GM18858 (cell line): Measurements from ENCODE around the gene PADI1.

Source experiments
- ATAC-seq: cut with Tn5 transposase; IDR thresholded peaks from one replicate; pipeline ENCODE4 v1.9.1; 2021; ENCODE audit not compliant: unreplicated experiment

Gene PADI1

GRCh38 chr1:17214876-17215544 is 10.1 kb downstream of the PADI1 start:
- ATAC-seq: no peak

- ATAC-seq: no peak
These were observed 10.6 kb downstream of the PADI1 start for GRCh38 chr1:17215545-17215890.

GRCh38 chr1:17216078-17216477 is 11.2 kb downstream of the PADI1 start:
- ATAC-seq: no peak

DNA sequence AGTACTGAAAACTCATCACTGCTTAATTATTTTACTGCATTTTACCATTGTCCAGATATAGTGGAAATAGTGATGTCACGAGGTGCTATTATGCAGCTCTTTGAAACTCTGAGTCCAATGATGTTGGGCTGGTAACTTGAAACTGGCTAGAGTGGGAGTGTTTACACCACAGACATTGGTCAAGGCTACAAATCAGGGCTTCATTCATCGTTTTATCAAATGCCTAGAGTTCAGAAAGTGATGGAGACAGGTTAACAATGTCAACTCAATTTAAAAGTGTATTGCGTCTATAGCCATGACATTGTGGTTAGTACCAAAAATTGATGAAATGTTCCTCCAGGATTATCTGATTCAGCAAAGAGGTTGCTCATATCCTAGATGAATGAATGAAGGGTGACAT is 12.7 kb downstream of the PADI1 start:
- no peak for ATAC-seq

DNA sequence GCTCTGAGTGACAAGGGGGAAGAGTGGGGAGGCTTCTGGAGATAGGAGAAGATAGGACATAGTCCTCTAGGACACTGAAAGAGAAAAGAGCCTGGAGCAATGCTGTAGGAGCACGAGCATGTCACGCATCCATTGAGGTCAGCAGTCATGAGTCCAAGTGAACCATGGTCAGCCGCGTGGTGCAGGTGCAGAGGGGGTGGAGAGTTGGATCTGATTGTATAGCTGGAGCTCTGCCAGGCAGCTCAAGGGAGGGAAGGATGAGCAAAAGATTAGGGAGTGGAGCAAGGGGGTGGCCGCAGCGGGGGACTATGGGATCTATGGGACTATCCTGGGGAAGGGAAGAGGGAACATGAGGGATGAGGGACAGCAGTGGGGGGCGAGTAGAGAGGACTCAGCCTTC is 14.0 kb downstream of the PADI1 start:
- ATAC-seq: no peak

- ATAC-seq: no peak
These were observed 15.4 kb downstream of the PADI1 start for GRCh38 chr1:17220287-17220686.

- ATAC-seq: no peak
These were observed 17.6 kb downstream of the PADI1 start for GRCh38 chr1:17222557-17222956.

GRCh38 chr1:17224434-17224833 is 19.5 kb downstream of the PADI1 start:
- no peak for ATAC-seq

GRCh38 chr1:17225140-17225539 is 20.2 kb downstream of the PADI1 start:
- no peak for ATAC-seq

GRCh38 chr1:17227358-17227915 is 22.5 kb downstream of the PADI1 start:
- no peak for ATAC-seq

GRCh38 chr1:17228619-17229018 is 23.7 kb downstream of the PADI1 start:
- ATAC-seq: no peak

- no peak for ATAC-seq
These were observed 24.5 kb downstream of the PADI1 start for GRCh38 chr1:17229379-17229778.

DNA sequence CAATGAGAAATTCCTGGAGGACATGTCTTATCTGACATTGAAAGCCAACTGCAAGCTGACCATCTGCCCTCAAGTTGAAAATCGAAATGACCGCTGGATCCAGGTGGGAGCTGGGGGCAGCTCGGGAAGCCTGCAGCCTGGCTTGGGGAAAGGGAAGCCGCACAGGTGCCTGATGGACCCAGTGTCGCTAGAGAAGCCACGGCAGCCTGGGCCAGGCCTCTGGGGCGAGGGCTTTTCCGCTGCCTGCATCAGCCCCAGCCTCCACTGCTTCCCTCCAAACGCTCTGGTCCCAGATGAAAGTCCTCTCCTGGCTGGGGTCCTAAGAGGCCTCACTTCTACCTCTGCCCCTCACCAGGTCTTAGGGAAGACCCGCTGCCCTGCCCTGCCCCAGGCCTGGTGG is 25.2 kb downstream of the PADI1 start:
- ATAC-seq: no peak

GRCh38 chr1:17230671-17231310 is 25.9 kb downstream of the PADI1 start:
- ATAC-seq: no peak

DNA sequence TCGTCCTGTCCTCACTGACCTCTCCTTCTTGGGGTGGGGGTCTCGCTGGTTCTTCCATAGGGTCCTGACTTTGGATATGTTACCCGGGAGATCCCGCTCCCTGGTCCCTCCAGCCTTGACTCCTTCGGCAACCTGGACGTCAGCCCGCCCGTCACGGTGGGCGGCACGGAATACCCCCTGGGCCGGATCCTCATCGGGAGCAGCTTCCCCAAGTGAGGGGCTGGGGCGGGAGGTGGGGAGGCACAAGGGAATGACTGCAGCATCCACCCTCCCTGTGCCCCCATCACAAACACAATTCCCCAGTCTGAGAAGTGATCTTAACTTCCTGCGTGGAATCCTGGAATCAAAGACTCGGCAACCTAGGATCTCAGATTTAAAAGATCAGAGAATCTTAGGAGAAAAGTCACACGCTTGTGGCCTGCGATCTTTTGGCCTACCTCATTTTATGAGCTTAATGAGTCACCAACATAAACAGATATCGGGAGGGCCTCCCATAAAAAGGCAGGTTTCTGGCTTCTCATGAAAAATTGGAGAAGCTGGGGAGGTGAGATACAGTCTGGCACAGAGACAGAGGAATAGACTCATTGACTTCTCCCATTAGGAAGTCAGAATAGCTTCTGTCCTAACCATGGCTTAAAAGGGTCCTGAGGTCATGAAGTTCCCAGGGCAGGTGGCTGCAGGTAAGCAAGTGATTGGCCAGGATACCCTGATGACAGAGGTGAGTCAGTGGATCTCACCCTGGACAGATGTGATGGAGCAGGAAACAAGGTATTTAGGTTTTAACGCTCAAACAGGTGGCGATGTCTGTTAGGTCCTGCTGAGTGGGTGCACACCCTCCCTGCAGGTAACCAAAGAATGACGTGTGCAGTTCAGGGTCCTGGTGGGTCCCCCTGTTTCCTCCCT is 28.1 kb downstream of the PADI1 start:
- no peak for ATAC-seq

- no peak for ATAC-seq
These were observed 28.9 kb downstream of the PADI1 start for GRCh38 chr1:17233675-17234320.

GRCh38 chr1:17234405-17234804 is 29.5 kb downstream of the PADI1 start:
- ATAC-seq: no peak

DNA sequence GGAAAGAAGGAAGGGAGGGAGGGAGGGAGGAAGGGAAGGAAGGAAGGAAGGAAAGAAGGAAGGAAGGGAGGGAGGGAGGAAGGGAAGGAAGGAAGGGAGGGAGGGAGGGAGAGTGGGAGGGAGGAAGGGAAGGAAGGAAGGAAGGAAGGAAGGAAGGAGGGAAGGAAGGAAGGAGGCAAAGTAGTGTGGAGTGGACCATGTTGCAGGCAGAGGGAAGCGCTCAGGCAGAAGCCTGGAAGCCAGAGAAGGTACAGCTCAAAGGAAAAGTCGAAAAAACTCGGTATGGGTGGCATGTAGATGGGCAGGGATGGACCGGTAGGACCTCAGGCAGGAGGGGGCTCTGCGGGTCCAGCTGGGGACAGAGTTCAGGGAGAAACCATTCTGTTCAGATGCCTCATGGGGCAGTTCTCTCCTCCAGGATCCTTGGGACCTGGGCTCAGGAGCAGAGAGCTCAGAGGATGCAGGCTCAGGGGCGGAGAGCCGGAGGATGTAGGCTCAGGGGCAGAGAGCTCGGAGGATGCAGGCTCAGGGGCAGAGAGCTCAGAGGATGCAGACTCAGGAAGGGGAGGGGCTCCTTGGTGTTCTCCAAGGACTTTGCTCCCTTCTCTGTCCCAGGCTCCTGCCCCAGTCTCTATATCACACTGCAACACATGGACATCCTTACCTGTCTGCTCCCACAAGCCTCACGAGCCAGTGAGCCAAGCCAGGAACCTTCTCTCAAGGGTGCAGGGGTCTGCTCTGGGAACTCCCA is 30.4 kb downstream of the PADI1 start:
- no peak for ATAC-seq

- no peak for ATAC-seq
These were observed 32.0 kb downstream of the PADI1 start for GRCh38 chr1:17236779-17237560.

DNA sequence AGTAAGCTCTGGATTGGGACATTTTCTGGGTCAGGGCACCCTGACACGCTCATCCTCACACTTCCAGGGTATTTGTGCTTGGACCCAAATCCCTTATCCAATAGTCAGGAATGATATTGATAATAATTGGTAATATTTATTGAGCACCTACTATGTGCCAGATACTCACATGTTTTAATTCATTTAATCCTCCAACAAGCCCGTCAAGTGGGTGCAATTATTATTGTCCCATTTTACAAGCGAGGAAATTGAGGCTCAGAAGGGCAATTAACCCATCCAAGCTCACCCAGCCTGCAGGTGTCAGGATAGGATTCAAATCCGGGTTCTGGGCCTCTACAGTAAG is 32.6 kb downstream of the PADI1 start:
- ATAC-seq: no peak
